GM10266 (cell line): ENCODE data around the gene CDC37L1.

ENCODE experiments used
- DNase-seq: peaks from one replicate; pipeline ENCODE4 v3.0.0; 2012; ENCODE audit errors: extremely low spot score
- CTCF ChIP-seq: IDR thresholded peaks from 2 replicates; pipeline ENCODE4 v1.5.1; 2012; ENCODE audit warnings: mild to moderate bottlenecking, low read depth; ENCODE audit not compliant: control insufficient read depth, insufficient read depth; ENCODE audit errors: missing control alignments

The CDC37L1 gene

GRCh38 chr9:4670591-4670990 is 8.8 kb upstream of the CDC37L1 start:
- DNase-seq, result no peak
- no peak for TF ChIP-seq CTCF

- DNase-seq, result no peak
- TF ChIP-seq CTCF, result no peak
These were observed 7.6 kb upstream of the CDC37L1 start for GRCh38 chr9:4671737-4672136.

- no peak for DNase-seq
These were observed 4.6 kb upstream of the CDC37L1 start for GRCh38 chr9:4674783-4675182.

GRCh38 chr9:4677392-4677791 is 2.0 kb upstream of the CDC37L1 start:
- DNase-seq, result no peak
- no peak for TF ChIP-seq CTCF

More at GRCh38 chr9:4674783-4675182, 4.6 kb upstream of the CDC37L1 start:
- no peak for TF ChIP-seq CTCF

GRCh38 chr9:4678679-4679267 is 596 bp upstream of the CDC37L1 start:
- no peak for TF ChIP-seq CTCF
- DNase-seq, result peak; percentile 22

GRCh38 chr9:4680173-4680525 is 780 bp downstream of the CDC37L1 start:
- TF ChIP-seq CTCF, result no peak
- no peak for DNase-seq

- DNase-seq, result no peak
- TF ChIP-seq CTCF, result no peak
These were observed 1.4 kb downstream of the CDC37L1 start for GRCh38 chr9:4680750-4681149.
